ENCODE data around the gene PCDHGB3. TPM values are rescaled to one million over a fixed set of nuclear protein-coding genes. Genes with fewer than 3 reads are reported as not detected.
"Not testable (repeated sequence)": the region's sequence is repeated elsewhere in the genome, so short reads cannot be mapped to it uniquely, and the experiment has no call there.

PCDHGB3 gene
- total RNA-seq = under 1 TPM; 0.44 to 0.82 TPM

DNA sequence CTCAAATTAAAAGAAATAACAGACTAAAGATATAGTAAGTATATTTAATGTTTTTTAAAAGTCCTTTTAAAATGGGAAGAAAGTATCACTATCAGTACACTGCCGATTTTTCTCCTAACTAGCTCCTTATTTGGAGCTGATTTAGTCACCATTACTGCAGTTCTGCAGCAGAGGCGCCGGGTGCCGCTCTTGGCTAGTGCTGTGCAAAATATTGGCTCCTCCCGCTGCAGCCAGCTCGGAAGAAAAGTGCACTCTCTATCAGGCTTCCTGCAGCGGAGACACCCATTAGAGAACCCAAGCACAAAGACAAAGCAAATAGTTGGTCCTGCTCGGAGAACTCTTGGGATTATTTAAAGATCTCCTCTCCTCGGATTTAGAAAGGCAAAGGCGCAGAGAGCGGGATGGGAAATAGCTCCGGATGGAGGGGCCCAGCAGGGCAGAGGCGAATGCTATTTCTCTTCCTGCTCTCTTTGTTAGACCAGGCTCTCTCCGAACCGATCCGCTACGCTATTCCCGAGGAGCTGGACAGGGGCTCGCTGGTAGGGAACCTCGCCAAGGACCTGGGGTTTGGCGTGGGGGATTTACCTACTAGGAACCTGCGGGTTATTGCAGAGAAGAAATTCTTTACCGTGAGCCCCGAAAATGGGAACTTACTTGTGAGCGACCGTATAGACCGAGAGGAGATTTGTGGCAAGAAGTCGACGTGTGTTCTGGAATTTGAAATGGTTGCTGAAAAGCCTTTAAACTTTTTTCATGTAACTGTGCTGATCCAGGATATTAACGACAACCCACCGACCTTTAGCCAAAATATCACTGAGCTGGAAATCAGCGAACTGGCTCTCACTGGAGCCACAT, at the start of gene PCDHGB3:
PCDHGB3 (plus strand) TSS at position 249 of the 855 bp plus-strand sequence; CDS start at position 402, 153 bp downstream.
- Mint-ChIP-seq H3K4me3 (peak within 1 kb of the TSS; percentile 59), H3K4me1 (peaks cover 4% of the 10 kb centered on the region), H3K9me3 (peaks cover 24% of the 10 kb centered on the region), H3K27ac (no peak within 1 kb of the TSS), H3K36me3 (peaks cover 5% of the 10 kb centered on the region), H3K27me3 (peaks cover 49% of the 10 kb centered on the region)
- peak; percentile 27 for DNase-seq
- ATAC-seq (ENCODE audit: low read depth) = peak; percentile 60
- POLR2A ChIA-PET = interaction anchor here (0.6 kb wide), 1 partner anchor 17 kb away, joined by 3 read pairs; no protein-coding TSS in a partner anchor

GRCh38 chr5:141322261-141322660, 47.8 kb upstream of the PCDHGB3 start:
- no peak for ATAC-seq (ENCODE audit: low read depth)
- peaks cover 25% of the 10 kb centered on the region for H3K36me3 Mint-ChIP-seq
- no peak overlapping the region for H3K27ac Mint-ChIP-seq

GRCh38 chr5:141326088-141326854, 43.8 kb upstream of the PCDHGB3 start:
- DNase-seq = peak; percentile 67
- Mint-ChIP-seq H3K27ac (peak overlapping the region; percentile 66), H3K4me1 (peaks cover 6% of the 10 kb centered on the region), H3K36me3 (no peaks in the 10 kb centered on the region), H3K4me3 (peak overlapping the region; percentile 88), H3K27me3 (peaks cover 31% of the 10 kb centered on the region), H3K9me3 (peaks cover 17% of the 10 kb centered on the region)
- peak; percentile 93 for ATAC-seq (ENCODE audit: low read depth)
- POLR2A ChIA-PET = interaction anchor here (0.7 kb wide), 1 partner anchor 1212 kb away, joined by 3 read pairs; no protein-coding TSS in a partner anchor

More at GRCh38 chr5:141322261-141322660, 47.8 kb upstream of the PCDHGB3 start:
- H3K4me3 Mint-ChIP-seq = no peak overlapping the region
- no peak for DNase-seq
- POLR2A ChIA-PET = no interaction called here
- peaks cover 4% of the 10 kb centered on the region for H3K27me3 Mint-ChIP-seq
- H3K9me3 Mint-ChIP-seq = peaks cover 27% of the 10 kb centered on the region
- H3K4me1 Mint-ChIP-seq = peaks cover 23% of the 10 kb centered on the region

DNA sequence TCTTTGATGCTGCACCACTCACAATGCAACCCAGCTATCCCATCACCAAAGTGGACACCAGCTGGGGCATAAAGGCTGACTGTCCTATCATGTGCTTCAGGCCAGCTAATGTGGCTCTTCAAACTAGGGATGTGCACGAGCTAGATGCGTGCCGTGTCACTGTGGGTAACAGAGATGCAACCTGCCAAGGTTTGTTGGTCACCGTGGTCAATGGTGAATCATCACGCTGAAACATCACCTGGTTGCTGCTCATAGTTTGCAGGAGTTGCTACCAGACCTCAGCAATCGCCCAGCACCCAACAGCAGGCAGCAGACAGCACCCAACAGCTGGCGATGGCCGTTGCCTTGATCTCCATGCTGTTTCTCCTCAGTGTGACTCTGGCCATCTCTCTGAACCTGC, 41.8 kb upstream of the PCDHGB3 start:
- Mint-ChIP-seq H3K27me3 (peaks cover 41% of the 10 kb centered on the region), H3K9me3 (peaks cover 17% of the 10 kb centered on the region), H3K27ac (no peak overlapping the region), H3K4me1 (peaks cover 5% of the 10 kb centered on the region), H3K4me3 (no peak overlapping the region), H3K36me3 (no peaks in the 10 kb centered on the region)
- POLR2A ChIA-PET = interaction anchor here (1.8 kb wide), 1 partner anchor 8 kb away, joined by 6 read pairs; the partner anchor contains the start of gene TAF7
- no peak for ATAC-seq (ENCODE audit: low read depth)
- DNase-seq = no peak

DNA sequence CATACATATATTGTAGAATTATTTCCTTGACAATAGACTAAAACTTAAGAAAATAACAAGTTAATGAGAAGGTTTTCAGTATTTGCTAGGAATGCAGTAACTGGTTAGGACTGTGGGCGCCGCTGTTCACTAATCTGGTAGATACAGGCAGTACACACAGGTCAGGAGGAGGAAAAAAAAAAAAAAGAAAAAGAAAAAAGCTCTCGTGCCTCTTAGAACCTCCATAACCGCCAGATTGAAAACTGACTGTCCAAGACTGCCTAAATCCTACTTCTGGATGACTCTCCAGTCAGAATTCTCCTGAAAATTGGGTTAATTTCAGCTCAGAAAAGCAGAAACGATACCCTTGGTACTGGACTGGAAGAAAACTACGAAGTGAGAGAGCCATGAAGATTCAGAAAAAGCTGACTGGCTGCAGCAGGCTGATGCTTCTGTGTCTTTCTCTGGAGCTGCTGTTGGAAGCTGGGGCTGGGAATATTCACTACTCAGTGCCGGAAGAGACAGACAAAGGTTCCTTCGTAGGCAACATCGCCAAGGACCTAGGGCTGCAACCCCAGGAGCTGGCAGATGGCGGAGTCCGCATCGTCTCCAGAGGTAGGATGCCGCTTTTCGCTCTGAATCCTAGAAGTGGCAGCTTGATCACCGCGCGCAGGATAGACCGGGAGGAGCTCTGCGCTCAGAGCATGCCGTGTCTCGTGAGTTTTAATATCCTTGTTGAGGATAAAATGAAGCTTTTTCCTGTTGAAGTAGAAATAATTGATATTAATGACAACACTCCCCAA, 39.6 kb upstream of the PCDHGB3 start, which contains the start of gene PCDHGA1:
PCDHGA1 (plus strand) TSS at position 216 of the 782 bp plus-strand sequence.
- Mint-ChIP-seq H3K27me3 (peaks cover 57% of the 10 kb centered on the region), H3K9me3 (peaks cover 19% of the 10 kb centered on the region), H3K36me3 (no peaks in the 10 kb centered on the region), H3K4me1 (peaks cover 5% of the 10 kb centered on the region), H3K4me3 (no peak within 1 kb of the TSS), H3K27ac (no peak within 1 kb of the TSS)
- POLR2A ChIA-PET = interaction anchor here (1.8 kb wide), 1 partner anchor 10 kb away, joined by 8 read pairs; the partner anchor contains the start of gene TAF7
- no peak for ATAC-seq (ENCODE audit: low read depth)
- DNase-seq = no peak

DNA sequence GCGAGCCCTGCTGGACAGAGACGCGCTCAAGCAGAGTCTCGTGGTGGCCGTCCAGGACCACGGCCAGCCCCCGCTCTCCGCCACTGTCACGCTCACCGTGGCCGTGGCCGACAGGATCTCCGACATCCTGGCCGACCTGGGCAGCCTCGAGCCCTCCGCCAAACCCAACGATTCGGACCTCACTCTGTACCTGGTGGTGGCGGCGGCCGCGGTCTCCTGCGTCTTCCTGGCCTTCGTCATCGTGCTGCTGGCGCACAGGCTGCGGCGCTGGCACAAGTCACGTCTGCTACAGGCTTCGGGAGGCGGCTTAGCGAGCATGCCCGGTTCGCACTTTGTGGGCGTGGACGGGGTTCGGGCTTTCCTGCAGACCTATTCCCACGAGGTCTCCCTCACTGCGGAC, 37.5 kb upstream of the PCDHGB3 start:
- peaks cover 62% of the 10 kb centered on the region for H3K27me3 Mint-ChIP-seq
- POLR2A ChIA-PET; H3K4me1 Mint-ChIP-seq; ATAC-seq (ENCODE audit: low read depth); H3K36me3 Mint-ChIP-seq; H3K27ac Mint-ChIP-seq; H3K4me3 Mint-ChIP-seq; DNase-seq: not testable (repeated sequence)
- peaks cover 16% of the 10 kb centered on the region for H3K9me3 Mint-ChIP-seq

DNA sequence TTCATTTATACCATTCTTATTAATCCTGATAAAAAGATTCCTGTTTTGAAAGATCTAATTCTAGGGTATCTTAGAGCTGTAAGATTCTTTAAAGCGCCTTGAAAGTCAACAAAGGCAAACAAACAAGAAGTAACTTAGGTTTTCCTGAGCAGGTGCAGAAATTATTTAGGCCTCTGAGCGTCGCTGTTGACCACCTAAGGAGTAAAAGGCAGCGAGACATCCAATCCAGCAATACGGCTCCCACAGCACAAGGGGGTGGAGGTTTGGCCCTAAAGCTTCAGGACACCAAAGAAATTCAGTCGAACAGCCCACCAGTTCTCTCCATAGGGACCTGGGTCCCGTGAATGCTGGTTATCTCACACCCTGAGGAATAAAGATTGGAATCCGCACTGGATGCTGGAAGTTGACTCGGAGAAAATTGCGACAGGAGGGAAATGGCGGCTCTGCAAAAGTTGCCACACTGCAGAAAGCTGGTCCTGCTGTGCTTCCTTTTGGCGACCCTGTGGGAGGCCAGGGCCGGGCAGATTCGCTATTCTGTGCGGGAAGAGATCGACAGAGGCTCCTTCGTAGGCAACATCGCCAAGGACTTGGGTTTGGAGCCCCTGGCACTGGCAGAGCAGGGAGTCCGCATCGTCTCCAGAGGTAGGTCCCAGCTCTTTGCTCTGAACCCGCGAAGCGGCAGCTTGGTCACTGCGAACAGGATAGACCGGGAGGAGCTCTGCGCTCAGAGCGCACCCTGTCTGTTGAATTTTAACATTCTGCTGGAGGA, 31.3 kb upstream of the PCDHGB3 start, which contains the start of gene PCDHGA2:
PCDHGA2 (plus strand) TSS at position 223 of the 769 bp plus-strand sequence.
- Mint-ChIP-seq H3K27ac (no peak within 1 kb of the TSS), H3K4me3 (peak within 1 kb of the TSS; percentile 28), H3K27me3 (peaks cover 60% of the 10 kb centered on the region), H3K36me3 (peaks cover 4% of the 10 kb centered on the region), H3K9me3 (peaks cover 15% of the 10 kb centered on the region), H3K4me1 (peaks cover 3% of the 10 kb centered on the region)
- no peak for DNase-seq
- POLR2A ChIA-PET = interaction anchor here (0.6 to 1.3 kb wide), 3 partner anchors 9 to 115 kb away, joined by 3 to 4 read pairs (median 3); partner anchors contain the start of gene PCDHB14
- no peak for ATAC-seq (ENCODE audit: low read depth)

- H3K36me3 Mint-ChIP-seq; POLR2A ChIA-PET; H3K27ac Mint-ChIP-seq; ATAC-seq (ENCODE audit: low read depth); H3K4me1 Mint-ChIP-seq; H3K4me3 Mint-ChIP-seq; DNase-seq: not testable (repeated sequence)
- Mint-ChIP-seq H3K27me3 (peaks cover 46% of the 10 kb centered on the region), H3K9me3 (peaks cover 20% of the 10 kb centered on the region)
Measured at GRCh38 chr5:141340781-141341354, 29.2 kb upstream of the PCDHGB3 start.

- no peak for DNase-seq
- POLR2A ChIA-PET = no interaction called here
- Mint-ChIP-seq H3K27ac (no peak overlapping the region), H3K4me3 (no peak overlapping the region), H3K36me3 (peaks cover 4% of the 10 kb centered on the region), H3K4me1 (peaks cover 3% of the 10 kb centered on the region), H3K9me3 (peaks cover 25% of the 10 kb centered on the region), H3K27me3 (peaks cover 48% of the 10 kb centered on the region)
- no peak for ATAC-seq (ENCODE audit: low read depth)
Measured at GRCh38 chr5:141342773-141343172, 27.3 kb upstream of the PCDHGB3 start.

GRCh38 chr5:141343242-141343952, 26.6 kb upstream of the PCDHGB3 start, which contains the start of gene PCDHGA3:
Gene PCDHGA3 (plus strand): TSS chr5:141343829. CDS start chr5:141344034, 205 bp downstream.
- no peak for DNase-seq
- H3K36me3 Mint-ChIP-seq = peaks cover 4% of the 10 kb centered on the region
- POLR2A ChIA-PET = no interaction called here

GRCh38 chr5:141343953-141344463, 26.0 kb upstream of the PCDHGB3 start:
- POLR2A ChIA-PET = no interaction called here
- peaks cover 1% of the 10 kb centered on the region for H3K4me1 Mint-ChIP-seq
- DNase-seq = no peak
- peak overlapping the region; percentile 62 for H3K4me3 Mint-ChIP-seq
- H3K27ac Mint-ChIP-seq = no peak overlapping the region
- H3K27me3 Mint-ChIP-seq = peaks cover 37% of the 10 kb centered on the region
- H3K9me3 Mint-ChIP-seq = peaks cover 19% of the 10 kb centered on the region
- ATAC-seq (ENCODE audit: low read depth) = no peak
- H3K36me3 Mint-ChIP-seq = peaks cover 4% of the 10 kb centered on the region

More at GRCh38 chr5:141343242-141343952, 26.6 kb upstream of the PCDHGB3 start, which contains the start of gene PCDHGA3:
- no peak within 1 kb of the TSS for H3K27ac Mint-ChIP-seq
- peaks cover 42% of the 10 kb centered on the region for H3K27me3 Mint-ChIP-seq
- H3K9me3 Mint-ChIP-seq = peaks cover 20% of the 10 kb centered on the region
- peaks cover 3% of the 10 kb centered on the region for H3K4me1 Mint-ChIP-seq
- H3K4me3 Mint-ChIP-seq = peak within 1 kb of the TSS; percentile 62
- ATAC-seq (ENCODE audit: low read depth) = no peak
